ENCODE measurements around the gene HES5.

The HES5 gene

DNA sequence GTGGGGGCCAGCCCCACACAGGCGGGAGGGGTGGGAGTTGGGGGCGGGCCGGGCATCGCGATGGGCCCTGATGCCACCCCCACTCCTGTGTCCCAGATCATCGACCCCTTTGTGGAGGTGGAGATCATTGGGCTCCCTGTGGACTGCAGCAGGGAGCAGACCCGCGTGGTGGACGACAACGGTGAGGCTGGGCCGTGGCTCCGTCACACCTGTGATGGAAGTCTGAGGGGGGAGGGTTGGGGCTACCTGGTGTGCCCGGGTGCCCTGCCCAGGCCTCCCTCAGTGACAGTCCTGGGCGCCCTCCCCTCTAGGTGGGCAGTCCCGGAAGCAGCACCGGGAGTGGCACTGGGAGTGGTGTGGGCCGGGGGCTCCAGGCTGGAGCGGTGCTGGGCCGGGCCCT lies 31.4 kb downstream of the HES5 start:
- DNase-seq, result no peak

DNA sequence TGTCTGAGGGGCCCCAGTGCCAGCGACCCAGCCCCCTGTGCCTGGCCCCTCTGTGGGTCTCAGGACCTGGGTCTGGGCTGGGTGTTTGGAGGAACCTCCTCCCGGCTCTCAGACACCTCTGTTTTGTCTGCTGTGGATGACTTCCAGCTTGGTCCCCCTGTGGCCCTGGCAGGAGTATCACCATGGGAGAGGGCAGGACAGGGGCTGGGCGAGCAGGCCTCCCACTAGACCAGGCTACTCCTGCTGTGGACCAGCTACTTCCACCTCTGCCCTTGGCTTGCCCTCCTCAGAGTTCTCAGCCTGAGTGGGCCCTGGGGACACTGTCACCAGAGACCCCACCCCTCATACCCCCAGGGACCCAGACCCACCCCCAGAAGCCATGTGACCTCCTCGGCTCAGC lies 32.2 kb downstream of the HES5 start:
- no peak for DNase-seq

DNA sequence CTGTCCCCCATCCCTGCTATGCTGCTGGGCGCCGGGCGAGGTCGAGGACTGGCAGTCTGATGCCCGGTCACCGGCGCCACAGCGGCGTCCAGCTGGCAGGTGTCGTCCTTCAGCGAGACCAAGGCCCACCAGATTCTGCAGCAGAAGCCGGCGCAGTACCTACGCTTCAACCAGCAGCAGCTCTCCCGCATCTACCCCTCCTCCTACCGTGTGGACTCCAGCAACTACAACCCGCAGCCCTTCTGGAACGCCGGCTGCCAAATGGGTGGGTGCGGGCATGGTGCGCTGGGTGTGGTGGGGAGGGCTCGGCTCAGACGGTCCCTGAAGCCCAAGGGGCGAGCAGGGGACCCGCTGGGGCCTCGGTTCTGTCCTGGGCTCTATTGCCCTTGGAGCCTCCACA lies 33.3 kb downstream of the HES5 start:
- no peak for DNase-seq

DNA sequence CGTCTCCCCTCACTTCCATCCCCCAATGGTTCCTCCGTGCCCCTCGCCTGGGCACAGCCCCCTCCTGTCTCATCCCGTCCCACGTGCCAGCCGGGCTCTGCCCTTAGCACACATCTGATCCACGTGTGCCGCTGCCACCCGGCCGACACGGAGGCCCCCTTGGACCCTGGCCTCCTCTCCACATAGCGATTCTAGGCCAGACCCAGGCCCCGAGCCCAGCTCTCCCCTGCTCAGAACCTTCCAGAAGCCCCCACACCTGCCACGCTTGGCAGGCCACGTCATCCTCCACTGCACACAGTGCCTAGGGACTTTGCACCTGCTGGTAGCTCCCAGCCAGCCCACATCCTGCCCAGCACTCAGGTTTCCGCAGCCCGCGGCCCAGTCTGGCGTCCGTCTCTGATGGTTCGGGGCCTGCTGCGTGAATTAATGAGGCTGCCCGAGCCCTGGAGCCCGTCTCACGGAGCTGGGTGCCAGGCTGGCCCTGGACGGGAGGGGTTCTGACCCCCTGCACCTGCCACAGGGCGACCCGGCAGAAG lies 33.9 kb downstream of the HES5 start:
- DNase-seq, result no peak

DNA sequence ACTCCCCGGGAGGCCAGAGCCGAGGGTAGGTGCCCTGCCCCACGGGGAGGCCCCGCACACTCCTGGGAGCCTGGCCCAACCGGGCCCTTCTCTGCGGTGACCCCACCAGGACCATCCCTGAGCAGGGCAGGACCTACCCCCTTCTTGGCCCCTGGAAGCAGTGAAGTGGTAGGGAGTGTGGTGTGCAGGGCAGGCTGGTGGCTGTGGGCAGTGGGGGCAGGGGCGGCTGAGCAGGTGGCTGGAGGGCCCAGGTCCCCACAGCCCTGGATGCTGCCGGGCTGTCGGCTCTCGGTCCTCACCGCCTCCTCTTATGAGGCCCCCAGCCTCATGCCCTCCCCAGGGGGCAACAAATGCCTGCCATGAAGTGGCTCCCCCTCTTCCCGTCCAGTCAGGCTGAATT lies 34.5 kb downstream of the HES5 start:
- DNase-seq, result no peak

DNA sequence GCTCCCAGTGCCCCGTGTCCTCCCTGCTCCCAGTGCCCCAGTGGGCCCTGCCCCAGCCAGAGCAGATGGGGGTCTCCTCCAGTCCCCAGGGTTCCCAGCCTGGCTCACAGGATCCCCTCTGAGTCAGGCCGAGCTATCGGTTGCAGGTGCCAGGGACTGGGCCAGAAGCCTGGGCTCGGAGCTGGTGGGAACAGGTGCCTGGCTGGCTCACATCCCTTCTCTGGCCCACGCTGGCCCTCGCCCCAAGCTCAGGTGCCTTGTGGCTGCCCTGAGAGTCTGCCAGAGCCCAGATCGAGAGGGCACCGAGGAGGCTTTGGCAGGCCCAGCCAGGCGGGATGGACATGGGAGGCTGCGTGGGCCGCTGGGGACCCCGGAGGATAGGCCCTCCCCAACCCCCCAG lies 35.0 kb downstream of the HES5 start:
- no peak for DNase-seq

DNA sequence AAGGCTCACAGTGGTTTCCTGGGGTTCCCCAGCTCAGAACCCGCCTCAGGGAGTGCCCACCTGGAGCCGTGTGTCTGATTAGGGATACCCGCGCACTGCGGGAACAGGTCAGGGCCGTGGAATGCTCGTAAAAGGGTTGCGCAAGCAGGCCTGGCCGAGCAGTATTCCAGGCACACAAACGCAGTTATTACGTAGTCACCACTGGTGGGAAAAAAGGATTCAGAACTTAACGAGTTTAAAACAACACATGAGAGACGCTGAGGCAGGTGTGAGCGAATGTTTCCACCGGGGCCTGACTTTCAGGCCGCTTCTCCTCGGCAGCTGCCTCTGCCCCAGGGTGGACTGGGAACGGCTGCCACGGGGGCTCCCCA lies 35.8 kb downstream of the HES5 start:
- DNase-seq, result no peak

DNA sequence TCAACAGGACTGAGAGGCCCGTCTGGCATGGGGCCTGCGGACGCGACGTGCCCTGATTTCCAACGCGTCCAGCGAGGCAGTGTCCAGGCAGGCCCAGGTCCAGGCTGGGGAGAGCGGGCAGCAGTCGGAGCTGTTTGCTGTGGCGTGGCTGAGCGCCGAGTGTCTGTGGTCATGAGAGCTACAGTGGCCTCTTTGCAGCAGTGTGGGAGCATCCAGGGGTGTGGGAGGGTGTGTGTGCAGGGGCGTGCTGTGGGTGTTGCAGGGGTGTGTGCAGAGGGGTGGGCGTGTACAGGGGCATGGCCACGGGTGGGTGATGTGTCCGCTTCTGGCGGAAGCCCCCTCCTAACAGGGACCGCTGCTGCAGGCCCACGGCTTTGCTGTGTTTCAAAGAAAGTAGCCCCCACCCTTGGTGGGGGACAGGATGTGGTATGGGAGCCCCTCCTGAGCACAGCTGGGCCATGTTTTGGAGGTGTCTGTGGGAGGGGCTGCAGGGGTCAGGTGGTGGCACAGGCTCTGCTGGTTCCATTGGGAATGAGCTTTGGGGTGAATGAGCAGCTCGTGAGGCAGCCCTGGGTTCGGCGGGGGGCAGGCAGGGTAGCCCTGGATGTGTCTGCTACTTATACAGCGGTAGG lies 36.3 kb downstream of the HES5 start:
- DNase-seq, result no peak

DNA sequence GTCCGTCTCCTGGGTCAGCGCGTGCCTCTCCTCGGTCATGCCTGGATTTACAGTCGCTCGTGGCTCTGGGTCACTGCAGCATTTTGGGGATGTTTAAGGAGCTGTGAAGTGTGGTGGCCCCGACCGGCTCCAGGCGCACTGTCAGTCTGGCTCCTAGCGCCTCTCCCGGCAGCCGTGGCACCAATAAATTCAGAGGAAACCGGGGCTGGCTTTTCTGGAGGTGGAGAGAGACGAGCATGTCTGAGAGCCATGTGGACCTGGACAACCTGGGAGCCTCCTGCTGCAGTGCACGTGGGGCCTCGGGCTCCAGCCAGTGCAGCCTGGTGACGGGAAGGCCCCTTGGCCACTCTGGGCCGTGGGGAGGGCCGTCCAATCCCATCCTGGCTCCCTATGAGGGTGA lies 36.8 kb downstream of the HES5 start:
- DNase-seq, result no peak

DNA sequence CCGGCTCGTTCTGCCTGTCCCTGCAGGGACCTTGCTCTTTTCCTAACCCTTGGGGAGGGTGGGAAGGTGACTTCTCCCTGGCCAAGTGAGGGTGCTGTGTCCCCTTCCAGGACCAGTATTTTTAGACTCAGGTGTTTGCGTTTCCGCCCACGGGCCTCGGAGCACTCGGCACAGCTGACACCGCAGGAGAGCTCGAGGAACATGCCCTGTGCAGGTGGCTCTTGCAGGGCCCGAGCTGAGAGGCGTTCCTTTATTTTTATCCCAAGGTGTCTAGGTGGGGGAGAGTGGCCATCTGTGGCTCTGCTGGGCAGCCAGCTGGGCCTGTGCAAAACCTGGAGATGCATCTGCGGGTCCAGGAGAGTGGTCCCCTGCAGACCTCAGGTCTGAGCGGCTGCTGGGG lies 38.0 kb downstream of the HES5 start:
- no peak for DNase-seq

DNA sequence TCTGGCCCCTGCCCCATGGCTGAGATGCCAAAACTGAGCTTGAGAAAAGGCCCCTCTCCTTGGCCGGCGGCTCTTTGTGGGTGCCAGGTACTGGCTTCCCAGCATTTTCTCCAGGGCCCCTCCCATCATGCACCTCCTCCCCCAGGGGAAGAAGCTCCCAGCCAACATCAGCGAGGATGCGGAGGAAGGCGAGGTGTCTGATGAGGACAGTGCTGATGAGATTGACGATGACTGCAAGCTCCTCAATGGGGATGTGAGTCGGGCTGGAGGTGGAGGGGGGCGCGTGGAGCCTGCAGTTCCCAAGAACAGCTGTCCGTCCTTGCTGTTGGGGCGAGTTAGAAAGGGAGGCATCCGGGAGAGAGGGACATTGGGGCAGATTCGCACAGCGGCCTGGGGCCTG lies 40.4 kb downstream of the HES5 start:
- DNase-seq, result no peak

DNA sequence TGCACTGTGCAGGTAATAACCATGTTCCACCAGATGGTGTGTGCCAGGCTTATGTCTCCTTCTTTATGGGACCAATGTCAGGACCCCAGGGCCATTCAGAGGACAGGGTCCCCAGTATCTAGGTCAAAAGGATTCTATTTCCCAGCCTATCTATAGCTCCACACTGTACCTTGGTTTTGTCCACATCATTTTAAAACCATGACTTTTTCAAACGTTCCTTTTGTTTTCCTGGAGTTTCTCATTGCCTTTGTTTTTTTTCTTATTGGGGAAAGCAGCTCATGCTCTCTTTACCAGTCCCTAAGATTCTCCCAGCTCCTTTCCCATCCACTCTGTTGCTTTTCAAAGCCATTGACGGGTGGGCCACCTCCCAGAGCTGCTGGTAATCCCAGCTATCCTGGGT lies 41.4 kb downstream of the HES5 start:
- DNase-seq, result no peak

DNA sequence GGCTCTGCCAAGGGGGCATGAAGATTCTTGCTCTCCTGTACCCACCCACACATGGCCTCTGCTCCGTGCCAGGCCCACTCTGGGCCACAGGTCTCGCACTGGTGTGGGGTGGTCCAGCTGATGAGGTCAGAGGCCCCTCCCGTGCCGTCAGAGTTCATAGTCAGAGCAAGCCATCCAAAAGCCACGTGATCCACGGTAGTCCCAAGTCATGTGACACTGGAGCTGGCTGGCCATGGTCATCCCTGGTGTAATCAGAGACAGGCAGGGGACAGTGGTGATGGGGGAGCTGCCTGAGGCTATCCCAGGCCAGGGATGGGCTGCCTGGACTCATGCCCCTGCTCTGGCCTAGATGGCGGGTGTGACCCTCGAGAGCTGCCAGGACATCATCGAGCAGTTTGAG lies 43.5 kb downstream of the HES5 start:
- DNase-seq, result no peak

DNA sequence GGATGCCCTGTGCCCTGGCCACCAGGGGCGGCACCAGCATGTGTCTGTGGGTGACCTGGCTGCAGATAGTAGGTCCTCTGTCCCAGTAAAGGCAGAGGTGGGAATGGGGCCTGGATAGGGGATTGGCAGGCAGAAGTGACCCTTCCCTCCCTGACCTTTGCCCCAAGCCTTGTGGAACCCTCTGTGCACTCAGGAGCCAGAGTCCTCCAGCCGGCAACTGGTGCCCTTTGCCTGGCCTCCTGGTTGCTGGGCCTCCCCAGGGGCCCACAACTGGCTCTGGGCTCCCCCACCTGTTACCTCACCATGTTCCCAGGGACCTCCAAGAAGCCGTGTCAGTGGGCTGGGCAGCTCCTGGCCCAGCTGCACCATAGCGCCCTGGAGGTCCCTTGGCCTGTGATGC lies 44.0 kb downstream of the HES5 start:
- no peak for DNase-seq

DNA sequence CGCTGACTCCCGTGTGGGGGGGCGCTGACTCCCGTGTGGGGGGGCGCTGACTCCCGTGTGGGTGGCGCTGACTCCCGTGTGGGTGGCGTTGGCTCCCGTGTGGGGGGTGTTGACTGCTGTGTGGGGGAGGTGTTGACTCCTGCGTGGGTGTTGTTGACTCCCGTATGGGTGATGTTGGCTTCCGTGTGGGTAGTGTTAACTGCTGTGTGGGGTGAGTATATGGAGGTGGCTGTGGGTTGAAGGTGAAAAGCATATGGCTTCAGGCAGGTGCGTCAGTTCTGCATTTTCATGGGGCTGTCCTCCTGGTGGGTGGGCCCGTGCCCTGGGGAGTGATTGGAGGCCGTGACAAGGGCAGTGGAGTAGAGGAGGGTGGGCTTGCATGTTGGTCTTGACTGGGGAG lies 46.1 kb downstream of the HES5 start:
- DNase-seq, result no peak

DNA sequence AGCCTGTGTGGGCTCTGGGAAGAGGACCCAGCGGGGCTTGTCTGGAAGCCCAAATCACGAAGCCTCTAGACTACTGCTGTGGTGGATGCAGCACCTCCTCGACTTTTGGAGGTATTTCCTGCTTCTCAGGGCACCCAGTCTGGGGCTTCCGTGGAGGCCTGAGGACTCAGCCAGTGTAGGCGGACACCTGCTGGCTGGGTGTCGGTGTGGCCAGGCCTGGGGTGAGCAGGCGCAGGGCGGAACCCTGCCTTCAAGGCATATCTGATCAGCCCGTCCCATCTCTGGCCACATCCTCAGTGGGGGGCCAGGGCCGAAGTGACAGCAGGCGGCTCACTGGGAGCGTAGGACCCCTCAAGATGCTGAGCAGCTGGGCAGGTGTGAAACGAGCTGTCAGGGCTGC lies 47.0 kb downstream of the HES5 start:
- no peak for DNase-seq

DNA sequence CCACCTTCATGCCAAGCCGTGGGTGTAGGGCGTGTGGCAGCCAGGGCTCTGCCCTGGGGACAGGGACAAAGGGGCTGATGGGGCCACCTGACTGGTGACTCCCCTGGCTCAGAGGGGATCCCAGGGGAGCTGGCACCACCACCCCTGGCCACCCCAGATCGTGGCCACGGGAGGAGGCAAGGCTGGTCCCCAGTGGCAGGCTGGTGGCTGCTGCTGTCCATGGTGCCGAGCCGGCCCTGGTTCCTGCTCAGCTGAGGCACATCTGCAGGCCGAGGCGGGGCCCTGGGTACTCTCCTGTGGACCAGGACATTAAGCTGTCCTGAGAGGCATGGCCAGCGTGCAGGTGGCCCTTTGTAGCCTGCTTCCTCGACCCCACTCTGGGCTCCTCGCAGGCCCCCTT lies 47.5 kb downstream of the HES5 start:
- DNase-seq, result no peak

DNA sequence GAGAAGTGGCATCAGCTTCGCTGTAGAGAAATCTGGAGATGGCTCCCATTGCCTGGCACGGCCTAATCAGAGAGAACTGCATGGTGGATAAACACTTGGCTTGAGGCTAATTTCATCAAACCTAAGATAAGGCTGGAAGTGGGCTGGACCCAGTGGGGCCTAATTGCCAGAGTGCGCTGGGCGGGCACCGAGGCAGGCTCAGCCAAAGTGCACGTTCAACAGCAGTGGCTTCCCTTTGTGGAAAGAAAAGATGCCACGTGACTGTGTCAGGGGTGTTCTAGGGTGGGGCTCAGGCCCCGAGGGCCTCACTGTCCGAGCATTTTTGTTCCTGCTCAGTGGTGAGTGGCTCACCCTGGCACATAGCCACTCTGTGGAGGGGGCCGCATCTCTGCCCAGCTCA lies 48.2 kb downstream of the HES5 start:
- DNase-seq, result no peak

DNA sequence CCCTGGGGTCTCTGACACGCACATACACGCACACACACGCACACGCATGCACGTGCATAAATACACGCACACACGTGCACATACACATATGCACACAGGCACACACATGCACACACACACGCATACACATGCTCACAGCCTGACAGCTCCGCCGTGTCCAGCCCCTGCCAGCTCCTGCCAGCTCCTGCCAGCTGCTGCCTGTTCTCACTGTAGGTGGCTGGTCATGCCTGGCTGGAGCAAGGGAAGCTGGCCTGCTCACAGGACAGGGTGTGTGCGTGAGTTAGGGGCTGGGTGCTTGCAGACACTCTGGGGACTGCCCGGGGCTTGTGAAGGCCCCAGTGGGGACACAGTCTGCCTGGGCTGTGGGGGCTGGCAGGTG lies 49.1 kb downstream of the HES5 start:
- no peak for DNase-seq

DNA sequence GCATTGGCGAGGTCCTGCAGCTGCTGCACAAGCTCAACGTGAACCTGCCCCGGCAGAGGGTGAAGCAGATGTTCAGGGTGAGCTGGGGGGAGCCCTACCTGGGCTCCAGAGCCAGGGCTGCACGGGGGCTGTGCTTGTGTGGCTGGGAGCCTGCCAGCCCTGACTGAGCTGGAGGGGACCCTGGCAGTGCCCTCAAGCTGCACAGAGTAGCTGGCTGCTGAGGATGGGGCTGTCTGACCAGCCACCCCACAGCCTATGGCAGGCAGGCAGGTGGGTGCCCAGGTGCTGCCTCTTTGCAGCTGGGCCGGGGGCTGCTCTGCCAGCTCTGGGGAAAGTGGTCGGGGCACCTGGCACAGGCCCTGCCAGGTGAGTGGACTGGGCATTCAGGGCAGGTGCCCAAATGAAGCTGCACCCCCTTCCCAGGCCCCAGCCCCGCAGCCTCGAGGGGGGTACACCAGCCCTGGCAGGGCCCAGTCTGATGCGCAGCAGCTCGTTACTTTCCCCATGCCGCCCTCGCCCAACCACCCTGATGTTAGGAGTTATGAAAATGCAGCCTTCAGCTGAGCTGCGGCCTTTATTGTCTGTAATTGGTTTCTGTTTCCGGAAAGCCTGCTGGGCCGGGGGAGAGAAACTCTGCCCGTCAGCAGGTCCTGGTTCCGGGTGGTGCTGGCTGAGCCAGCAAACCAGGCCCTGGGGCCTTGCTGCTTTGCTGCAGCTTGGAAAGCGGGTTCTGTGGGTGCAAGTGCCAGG lies 49.7 kb downstream of the HES5 start:
- no peak for DNase-seq

DNA sequence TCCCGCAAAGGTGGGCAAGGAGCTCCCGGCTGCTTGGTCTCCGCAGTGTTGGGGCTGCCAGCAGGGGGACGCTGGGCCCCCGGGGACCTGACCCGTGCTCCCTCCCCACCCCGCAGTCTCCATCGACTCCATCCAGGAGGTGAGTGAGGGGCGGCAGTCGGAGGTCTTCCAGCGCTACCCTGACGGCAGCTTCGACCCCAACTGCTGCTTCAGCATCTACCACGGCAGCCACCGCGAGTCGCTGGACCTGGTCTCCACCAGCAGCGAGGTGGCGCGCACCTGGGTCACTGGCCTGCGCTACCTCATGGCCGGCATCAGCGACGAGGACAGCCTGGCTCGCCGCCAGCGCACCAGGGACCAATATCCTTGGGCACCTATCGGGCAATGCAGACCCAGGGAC lies 50.4 kb downstream of the HES5 start:
- DNase-seq, result no peak

DNA sequence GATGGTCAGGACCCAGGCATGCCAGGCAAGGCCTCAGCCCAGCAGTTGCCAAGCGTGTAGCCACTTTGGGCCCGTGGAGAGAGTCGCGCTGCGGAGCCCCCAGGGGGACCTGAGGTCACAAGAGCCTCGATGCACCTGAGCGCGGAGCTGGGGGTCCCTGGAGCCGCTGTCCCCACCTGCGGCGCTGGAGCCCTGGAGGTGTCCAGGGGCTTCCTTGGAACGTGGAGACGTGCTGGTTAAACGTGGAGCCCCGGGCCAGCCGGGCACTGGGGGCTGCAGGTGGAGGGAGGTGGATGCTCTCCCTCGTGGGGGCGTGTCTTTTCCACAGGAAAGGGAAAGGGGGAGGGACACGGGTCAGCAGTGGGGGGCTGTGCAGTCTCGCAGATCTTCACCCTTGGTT lies 50.9 kb downstream of the HES5 start:
- DNase-seq, result no peak
